Upper lobe of right lung (tissue), 1 donor: ENCODE data around the gene CLDN18. TPM values are rescaled to one million over a fixed set of nuclear protein-coding genes. Genes with fewer than 3 reads are reported as not detected.

ENCODE experiments used
- ATAC-seq: fragments of 200-7000 bp; cut with Tn5 transposase; one replicate; pipeline ENCODE4 v1.9.1; 2020; ENCODE audit warnings: mild to moderate bottlenecking, moderate library complexity
- DNase-seq: peaks from one replicate; pipeline ENCODE4 v3.0.0-alpha.2; 2020
- H3K27ac ChIP-seq: fragments of 200-600 bp; one replicate; pipeline ENCODE4 v1.8.0; 2022
- H3K27me3 ChIP-seq: fragments of 200-600 bp; one replicate; pipeline ENCODE4 v1.8.0; 2022; ENCODE audit warnings: mild to moderate bottlenecking
- H3K36me3 ChIP-seq: fragments of 200-600 bp; one replicate; pipeline ENCODE4 v1.8.0; 2022
- H3K4me1 ChIP-seq: fragments of 200-600 bp; one replicate; pipeline ENCODE4 v1.8.0; 2022
- H3K4me3 ChIP-seq: fragments of 200-600 bp; one replicate; pipeline ENCODE4 v1.8.0; 2022; ENCODE audit warnings: mild to moderate bottlenecking
- H3K9me3 ChIP-seq: fragments of 200-600 bp; one replicate; pipeline ENCODE4 v1.8.0; 2022
- intact Hi-C: fragments of 100-400 bp; cut with DNase I; formaldehyde crosslinking; loops from one replicate; pipeline ENCODE4 v1.11.0; 2022
- total RNA-seq: library from RNA; stranded (reverse); fragmentation: NEBNext Ultra II Directional; extraction: Animal tissue kit (Norgen Biotek cat#: 25700); gene quantifications from one replicate; pipeline ENCODE4 v1.2.1, GENCODE V29; 2021
- TF ChIP-seq, protein P1 (sequence below): fragments of 200-600 bp; IDR thresholded peaks from one replicate; pipeline ENCODE4 v1.8.0; 2022; ENCODE audit warnings: antibody characterized with exemption
- donor health status: DM: no; HTN: yes; CAD: no; lungs with severe emphysema.

The CLDN18 gene
- total RNA-seq, 1 donor from 2014 or later, result 197 TPM

DNA sequence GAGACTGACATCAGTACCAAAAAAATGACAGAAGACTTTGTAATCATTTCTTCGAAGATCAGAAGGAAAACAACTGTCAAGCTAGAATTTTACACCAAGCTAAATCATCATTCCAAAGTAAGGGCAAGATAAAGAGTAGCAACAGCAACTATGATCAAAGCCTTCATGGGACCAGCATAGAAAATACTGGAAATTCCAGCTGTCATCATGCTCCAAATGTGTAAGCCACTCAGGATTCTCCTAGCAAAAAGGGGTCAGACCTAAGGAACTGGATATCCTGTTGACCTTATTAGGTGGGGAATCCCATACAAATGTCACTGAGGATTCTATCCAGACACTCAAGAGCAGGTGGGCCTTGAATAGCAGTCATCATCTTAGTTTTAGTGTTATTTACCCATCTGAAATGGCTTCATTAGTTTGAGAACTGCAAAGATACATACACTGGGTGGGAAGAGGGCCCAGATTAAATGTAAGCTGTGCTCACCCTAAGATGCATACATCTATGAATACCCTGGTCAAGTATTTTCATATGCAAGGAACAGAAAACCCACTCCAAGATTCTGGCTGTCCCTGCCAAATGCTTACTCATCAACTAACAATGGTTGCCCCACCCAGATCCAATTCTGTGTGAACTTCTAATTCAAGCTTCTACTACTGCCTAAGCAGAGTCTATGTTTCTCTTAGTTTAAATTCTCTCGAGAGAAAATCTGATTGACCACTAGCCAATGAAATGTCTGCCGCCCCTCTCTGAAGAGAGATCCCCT is 33.5 kb downstream of the CLDN18 start:
- Histone ChIP-seq H3K27me3 (no peaks in the 10 kb centered on the region), H3K4me3 (no peak overlapping the region), H3K27ac (no peak overlapping the region), H3K9me3 (no peaks in the 10 kb centered on the region), H3K36me3 (no peaks in the 10 kb centered on the region), H3K4me1 (peaks cover 3% of the 10 kb centered on the region)
- TF ChIP-seq, protein P1, sequence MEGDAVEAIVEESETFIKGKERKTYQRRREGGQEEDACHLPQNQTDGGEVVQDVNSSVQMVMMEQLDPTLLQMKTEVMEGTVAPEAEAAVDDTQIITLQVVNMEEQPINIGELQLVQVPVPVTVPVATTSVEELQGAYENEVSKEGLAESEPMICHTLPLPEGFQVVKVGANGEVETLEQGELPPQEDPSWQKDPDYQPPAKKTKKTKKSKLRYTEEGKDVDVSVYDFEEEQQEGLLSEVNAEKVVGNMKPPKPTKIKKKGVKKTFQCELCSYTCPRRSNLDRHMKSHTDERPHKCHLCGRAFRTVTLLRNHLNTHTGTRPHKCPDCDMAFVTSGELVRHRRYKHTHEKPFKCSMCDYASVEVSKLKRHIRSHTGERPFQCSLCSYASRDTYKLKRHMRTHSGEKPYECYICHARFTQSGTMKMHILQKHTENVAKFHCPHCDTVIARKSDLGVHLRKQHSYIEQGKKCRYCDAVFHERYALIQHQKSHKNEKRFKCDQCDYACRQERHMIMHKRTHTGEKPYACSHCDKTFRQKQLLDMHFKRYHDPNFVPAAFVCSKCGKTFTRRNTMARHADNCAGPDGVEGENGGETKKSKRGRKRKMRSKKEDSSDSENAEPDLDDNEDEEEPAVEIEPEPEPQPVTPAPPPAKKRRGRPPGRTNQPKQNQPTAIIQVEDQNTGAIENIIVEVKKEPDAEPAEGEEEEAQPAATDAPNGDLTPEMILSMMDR, result no peak
- DNase-seq, result no peak
- intact Hi-C loops, result no loop called here
- ATAC-seq, result no peak

DNA sequence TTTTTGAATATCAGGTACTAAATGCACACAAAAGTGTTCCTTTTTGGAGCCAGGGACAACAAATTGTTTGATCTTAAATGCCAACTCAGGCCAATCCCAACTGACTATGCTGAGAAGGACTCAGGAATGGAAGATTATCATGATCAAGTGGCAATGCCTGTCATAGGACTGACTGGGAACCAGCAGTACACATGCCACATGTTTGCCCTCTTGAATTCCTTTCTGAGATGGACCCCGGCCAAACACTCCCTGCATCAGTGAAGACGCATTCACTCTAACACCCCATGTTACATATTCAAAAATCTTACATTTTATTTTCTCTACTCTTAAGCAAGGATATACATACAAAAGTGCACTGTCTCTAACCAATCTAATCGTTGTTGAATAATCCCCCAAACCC is 36.1 kb downstream of the CLDN18 start:
- ATAC-seq, result peak; percentile 67
- no peaks in the 10 kb centered on the region for H3K36me3 ChIP-seq
- no peak for DNase-seq
- peaks cover 3% of the 10 kb centered on the region for H3K4me1 ChIP-seq
- TF ChIP-seq, protein P1, result no peak
- no peaks in the 10 kb centered on the region for H3K9me3 ChIP-seq
- H3K27me3 ChIP-seq, result no peaks in the 10 kb centered on the region
- no peak overlapping the region for H3K4me3 ChIP-seq
- H3K27ac ChIP-seq, result no peak overlapping the region
- intact Hi-C loops, result no loop called here

DNA sequence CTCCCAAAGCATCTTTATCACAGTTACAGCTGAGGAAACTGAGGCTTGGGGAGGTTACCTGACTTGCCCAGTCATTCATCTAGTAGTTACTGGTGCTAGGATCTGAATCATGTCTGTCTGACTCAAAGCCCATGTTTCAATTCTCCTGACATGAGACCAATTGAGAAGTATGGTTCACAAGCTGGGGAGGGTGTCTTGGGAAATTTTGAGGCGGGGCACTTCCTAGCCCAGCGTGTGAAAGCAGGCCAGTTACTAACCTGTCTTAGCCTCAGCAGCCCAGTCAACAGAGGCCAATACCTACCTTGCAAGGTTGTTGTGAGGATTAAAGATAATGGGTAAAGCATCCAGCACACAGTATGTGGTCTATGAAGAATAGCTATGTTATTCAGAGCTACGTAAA is 37.0 kb downstream of the CLDN18 start:
- peak; percentile 47 for ATAC-seq
- intact Hi-C loops, result no loop called here
- no peak overlapping the region for H3K27ac ChIP-seq
- H3K36me3 ChIP-seq, result no peaks in the 10 kb centered on the region
- no peaks in the 10 kb centered on the region for H3K9me3 ChIP-seq
- no peak for DNase-seq
- TF ChIP-seq, protein P1, result no peak
- H3K4me1 ChIP-seq, result peaks cover 3% of the 10 kb centered on the region
- no peaks in the 10 kb centered on the region for H3K27me3 ChIP-seq
- H3K4me3 ChIP-seq, result no peak overlapping the region

DNA sequence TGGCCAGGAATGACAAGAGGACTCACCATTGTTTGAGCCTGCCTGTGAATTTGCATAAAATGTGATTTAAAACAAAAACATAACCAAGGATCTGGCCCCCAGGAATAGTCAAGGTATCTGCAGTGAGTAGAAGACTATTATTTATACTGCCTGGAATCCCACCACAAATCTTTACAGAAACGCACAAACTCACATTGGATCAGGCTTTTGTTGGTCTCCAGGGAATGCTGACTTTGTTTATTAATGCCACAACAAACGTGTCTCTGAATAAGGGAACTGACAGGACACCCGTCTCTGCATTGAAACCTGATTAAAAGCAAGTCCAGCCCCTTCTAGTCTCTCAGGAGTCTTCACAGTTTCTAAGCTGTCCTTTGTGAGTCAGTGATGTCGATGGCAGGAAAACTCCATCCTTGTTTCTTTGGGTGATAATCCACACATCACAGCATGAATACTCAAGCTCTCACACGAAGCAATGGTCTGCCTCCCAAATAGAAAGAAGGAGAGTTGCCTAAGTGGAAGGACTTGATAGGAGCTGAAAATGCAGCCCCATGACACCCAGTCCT is 37.7 kb downstream of the CLDN18 start:
- ATAC-seq (no peak), DNase-seq (no peak)
- H3K9me3 ChIP-seq, result no peaks in the 10 kb centered on the region
- H3K4me3 ChIP-seq, result no peak overlapping the region
- H3K27me3 ChIP-seq, result no peaks in the 10 kb centered on the region
- H3K4me1 ChIP-seq, result peaks cover 3% of the 10 kb centered on the region
- no peak overlapping the region for H3K27ac ChIP-seq
- TF ChIP-seq, protein P1, result no peak
- intact Hi-C loops, result no loop called here
- H3K36me3 ChIP-seq, result no peaks in the 10 kb centered on the region

DNA sequence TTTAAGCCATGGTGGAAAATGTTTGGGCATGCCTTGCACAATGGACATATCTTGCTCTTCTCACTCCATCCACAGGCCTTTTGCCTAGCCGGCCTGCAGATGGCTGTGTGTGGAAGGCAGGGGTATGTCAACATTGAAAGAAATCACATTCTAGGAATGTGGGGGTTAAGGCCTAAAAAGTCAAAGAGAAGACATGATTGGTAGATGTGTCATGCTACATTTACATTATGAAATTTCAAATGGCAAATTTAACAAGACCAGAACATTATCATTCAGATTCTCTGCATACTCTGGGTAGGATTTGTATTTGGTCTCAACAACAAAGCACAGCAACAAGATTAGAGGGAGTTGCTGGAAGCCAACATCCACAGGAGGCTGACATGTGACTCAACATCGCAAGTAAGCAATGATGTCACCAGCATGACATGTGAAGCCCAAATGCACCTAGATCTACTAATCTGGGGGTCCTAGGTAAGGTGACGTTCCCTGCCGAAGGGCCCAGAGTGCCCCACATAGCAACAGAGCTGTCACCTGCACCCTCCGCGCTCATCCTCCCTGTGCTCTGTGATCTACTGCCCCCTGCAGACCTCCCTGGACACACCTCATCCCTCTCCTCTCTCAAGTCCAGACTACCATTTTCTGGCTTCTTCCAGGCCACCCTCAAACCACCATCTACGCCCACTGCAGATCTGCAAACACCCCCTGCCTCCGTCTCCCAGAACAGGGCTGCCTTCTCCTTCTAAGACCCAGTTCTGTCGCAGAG is 39.4 kb downstream of the CLDN18 start:
- Histone ChIP-seq H3K36me3 (no peaks in the 10 kb centered on the region), H3K27me3 (no peaks in the 10 kb centered on the region), H3K27ac (no peak overlapping the region), H3K9me3 (no peaks in the 10 kb centered on the region), H3K4me1 (peaks cover 3% of the 10 kb centered on the region), H3K4me3 (no peak overlapping the region)
- no peak for DNase-seq
- TF ChIP-seq, protein P1, result no peak
- intact Hi-C loops, result no loop called here
- ATAC-seq, result peak; percentile 20
